DMS114 treated with DMSO at 0.1 percent for 48 hours (cell line): ENCODE measurements around the gene IVD.

Experiments
- DNase-seq: peaks from one replicate; lab custom pipeline; 2025; ENCODE audit not compliant: unreplicated experiment; lab: John Stamatoyannopoulos, UW

IVD gene

DNA sequence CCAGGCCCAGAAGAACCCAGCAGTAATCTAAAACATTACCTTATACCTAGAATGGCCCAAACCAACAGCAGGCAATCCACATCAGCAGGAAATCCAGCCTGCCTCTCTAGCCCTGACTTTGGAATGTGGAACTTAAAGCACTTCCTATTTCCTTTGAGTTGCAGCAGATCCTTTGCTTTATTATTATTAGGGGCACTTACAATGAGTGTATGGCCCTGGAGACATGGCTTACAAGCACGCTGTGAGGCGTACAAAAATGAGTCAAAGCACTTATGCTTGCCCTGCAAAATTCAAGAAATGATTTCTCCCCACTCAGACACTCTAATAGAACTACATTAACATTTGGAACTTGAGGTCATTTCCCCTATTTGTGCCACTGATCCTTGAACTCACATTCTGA is 32.6 kb upstream of the IVD start:
- DNase-seq: no peak

DNA sequence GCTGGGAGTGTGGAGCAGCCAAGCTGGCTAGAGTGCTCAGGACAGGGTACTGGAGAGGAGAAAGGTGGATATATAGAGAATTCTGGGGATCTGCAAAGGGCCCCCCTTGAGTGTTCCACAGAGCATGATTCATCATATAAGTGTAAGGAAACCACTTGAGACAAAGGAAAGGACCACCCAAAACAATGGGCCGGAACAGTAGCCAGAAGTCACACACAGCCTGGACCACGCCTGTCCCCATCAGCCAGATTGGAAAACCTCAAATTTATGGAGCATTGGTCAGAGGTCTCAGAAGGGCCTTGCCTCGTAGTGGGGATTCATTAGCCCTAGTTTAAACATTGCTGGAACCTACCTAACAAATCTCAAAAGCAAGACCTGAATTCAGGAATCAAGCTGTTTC is 28.0 kb upstream of the IVD start:
- no peak for DNase-seq

DNA sequence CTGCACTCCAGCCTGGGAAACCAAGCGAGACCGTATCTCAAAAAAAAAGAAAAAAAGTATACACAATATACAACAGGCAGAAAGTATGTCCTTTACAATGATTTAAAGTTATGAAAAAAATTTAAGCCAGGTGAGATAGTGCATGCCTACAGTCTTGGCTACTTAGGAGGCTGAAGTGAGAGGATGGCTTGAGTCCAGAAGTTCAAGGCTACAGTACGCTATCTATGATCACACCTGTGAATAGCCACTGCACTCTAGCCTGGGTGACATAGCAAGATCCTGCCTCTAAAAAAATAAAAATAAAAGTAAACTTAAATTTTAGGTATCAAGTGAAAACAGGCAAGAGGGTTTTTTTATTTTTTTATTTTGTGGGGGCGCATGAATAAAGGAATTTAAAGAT is 26.2 kb upstream of the IVD start:
- no peak for DNase-seq

DNA sequence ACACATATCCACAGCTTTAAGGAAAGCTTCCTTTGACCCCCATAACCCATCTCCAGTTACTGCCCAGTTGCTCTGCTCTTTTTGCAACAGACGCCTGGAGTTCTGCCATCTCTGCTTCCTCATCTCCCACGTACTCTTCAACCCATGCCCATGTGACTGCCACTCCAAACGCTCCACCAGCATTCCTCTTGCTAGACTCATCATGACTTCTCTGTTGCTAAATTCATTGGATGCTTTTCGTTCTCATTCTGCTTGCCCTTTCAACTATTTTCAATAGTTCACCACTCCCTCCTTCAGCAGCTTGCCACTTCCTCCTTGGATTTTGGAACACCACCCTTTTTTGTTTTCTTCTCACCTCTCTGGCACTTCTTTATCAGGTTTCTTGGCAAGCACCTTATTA is 25.7 kb upstream of the IVD start:
- no peak for DNase-seq

DNA sequence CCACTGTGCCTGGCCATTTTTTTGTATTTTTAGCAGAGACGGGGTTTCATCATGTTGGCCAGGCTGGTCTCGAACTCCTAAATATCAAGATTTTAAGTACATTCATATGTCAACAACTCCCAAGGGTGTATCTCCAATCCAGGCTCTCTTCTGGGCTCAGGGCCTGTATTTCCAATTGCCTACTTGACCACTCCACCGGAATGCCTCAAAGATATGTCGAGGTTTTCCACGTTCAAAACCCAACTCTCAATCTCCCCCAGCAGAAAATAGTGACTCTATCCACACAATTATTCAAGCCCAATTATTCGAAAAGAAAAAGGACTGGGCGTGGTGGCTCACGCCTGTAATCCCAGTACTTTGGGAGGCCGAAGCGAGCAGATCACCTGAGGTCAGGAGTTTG is 25.0 kb upstream of the IVD start:
- DNase-seq: no peak

DNA sequence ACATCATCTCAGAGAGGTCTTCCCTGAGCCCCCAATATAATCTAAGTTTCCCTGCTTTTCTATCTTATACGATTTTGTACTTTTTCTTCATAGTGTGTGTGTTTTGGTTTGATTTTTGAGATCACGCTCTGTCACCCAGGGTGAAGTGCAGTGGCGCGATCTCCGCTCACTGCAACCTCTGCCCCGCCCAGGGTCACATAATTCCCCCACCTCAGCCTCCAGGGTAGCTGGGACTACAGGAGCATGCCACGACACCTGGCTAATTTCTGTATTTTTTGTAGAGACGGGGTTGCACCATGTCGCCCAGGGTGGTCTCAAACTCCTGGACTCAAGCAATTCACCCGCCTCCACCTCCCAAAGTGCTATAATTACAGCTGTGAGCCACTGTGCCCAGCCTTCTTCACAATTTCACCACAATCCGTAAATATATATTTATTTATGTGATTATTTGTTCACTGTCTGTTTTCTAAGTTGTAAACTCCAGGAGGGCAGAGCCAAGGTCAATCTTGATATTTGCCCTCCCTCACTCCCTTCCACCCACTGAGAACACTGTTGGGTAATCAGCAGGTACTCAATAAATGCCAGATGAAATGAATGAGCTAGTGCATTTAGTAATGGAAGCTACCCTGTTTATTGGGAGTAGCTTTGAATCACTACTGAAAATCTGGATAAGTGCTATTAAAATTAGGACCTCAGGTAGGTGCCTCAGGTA is 23.6 kb upstream of the IVD start:
- no peak for DNase-seq

DNA sequence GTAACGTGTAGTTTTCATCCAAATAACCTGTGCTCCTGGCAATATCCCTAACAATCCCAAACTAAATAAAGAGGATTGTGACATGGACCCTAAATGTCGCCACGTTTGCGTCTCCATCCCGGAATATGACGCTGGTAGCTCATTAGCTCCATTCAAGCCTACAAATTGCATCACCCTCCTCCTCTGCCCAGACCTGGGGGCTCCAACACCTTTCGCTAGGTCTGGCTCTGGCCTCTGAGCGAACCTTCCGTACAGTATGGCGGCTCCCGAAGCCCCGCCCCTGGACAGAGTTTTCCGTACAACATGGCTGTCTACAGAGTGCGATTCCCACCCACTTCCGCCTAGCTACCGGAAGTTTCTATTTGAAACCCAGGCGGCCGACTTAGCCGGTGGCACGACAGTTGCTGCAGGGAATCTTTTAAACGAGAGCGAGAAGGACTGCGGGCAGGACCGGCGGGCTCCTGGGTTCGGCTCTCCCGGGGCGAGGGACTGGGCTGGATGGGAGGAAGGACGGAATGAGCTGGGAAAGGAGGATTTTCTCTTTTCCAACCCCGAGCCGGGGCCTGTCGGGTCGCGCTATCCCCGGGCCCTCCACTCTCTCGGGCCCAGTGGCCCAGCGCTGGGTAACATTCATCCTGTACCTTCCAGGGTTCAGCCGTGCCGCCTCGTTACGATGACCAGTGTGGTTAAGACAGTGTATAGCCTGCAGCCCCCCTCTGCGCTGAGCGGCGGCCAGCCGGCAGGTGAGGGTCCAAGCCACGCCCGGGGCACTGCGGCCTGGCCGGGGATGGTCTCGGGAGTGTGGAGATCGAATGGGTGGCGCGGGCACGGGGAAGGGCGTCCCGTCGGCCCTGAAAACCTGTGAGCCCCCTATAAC is 22.8 kb upstream of the IVD start, which contains the start of gene KNSTRN:
TSS of gene KNSTRN (plus strand) at position 142 of the 877 bp plus-strand sequence. CDS start at position 257, 115 bp downstream.
- DNase-seq: peak; percentile 91

DNA sequence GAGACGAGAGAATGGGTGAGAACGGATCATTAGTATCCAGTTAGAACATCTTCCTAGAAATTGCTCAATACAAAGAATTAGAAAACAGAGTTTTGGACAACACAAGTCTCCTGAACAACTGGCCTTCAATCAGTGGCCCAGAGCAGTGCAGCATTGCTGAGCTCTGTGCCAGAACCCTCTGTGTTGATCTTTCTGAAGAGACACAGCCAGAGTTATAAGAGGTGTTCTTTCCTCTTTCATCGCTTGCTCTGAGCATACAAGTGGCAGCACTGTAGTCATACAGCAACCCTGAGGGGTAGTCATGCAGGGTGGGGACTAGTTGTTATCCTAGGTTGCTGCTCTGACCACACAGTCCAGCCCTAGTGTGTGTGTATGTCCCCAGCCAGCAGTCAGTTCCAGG is 19.1 kb upstream of the IVD start:
- DNase-seq: no peak

DNA sequence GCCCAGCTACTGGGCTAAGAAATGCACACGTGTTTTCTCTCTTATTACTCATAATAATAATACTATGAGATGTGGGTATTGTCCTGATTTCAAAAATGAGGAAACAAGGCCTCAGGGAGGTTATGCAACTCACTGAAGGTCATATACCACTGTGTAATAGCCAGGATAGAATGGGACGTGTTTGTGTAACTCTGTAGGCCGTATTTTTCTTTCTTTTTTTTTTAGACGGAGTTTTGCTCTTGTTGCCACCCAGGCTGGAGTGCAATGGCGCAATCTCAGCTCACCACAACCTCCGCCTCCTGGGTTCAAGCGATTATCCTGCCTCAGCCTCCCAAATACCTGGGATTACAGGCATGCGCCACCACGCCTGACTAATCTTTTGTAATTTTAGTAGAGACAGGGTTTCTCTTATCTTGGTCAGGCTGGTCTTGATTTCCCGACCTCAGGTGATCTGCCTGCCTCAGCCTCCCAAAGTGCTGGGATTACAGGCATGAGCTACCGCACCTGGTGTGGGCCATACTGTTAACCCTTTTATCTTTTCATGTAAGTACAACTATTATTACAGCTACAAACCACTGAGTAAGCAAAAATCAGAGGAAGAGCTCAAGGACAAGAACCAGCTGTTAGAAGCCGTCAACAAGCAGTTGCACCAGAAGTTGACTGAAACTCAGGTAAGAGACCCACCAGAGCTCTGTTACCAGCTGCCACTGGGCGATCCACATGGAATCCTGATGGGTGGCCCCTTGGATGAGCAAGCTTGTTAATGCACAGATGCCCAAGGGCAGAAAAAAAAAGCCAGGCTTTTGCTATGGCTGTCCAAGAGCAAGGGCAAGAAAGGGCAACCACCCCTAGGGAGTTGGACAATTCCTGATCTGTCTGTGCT is 16.4 kb upstream of the IVD start:
- DNase-seq: no peak

DNA sequence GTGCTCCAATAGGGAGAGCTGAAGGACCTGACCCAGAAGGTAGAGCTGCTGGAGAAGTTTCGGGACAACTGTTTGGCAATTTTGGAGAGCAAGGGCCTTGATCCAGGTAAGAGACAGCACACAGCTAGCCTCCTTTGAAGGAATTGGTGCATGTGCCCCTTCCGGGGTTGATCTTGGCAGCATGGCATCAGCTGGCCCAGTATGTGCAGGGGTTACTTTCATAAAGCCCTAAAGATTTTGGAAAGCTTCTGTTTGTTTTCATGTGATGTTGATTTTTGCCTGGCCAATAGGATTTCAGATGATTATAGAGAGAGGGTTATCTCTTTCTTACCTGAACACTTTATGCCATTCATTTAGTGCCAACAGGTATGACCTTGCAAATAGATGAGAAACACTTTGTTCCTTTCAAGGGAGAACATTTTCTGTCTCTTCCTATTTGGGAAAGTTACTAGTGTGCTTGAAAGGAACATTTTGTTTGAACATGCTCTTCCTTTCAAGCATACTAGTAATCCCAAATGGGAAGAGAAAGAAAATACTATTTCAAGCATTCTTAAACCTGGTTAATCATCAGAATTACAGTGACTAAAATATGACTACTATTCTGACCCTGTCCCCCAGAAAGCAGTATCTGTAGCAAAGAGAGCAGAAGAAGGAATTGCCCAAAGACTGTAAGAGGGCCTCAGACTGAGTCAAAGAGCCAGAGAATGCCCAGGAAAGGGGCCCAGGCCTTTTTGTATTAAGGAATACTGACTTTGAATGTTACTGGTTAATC is 15.6 kb upstream of the IVD start:
- no peak for DNase-seq

DNA sequence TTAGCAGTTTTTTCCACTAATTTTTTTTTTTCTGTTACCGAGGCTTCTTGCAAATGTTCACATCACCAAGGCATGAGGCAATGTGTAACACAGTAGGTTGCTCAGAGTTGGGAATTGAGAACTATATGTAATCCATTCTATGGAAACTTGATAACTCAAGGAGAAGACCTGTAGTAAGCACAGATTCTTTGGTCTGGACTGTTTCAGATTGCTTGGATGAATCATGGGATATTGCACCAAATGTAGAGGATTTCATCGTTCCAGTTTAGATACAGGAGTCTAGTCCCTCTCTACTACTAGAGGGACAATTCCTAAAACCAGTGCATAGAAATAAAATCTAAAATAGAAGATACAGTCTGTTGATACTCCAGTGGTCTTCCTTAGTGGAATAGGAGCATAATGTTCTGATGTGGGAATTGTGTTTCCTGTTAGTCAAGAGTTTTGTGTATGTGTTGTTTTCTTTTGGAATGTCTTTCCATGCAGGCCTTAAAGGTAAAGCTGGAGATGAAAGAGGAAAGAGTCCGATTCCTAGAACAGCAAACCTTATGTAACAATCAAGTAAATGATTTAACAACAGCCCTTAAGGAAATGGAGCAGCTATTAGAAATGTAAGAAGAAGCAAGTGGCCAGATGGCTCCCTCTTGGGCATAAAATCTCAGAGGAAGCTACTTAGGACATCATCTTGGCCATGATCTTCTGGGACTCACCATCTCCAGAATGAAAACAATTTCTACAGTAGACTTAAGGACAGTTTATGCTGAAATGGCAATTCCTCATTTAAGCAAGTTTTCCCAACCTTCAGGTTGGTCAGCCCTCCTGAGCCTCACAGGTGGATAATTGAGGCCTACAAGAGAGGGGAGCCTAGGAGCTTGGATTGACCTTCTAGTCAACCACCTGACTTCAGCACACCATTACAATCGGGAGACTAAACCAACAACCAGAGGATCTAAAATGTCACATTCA is 12.3 kb upstream of the IVD start:
- no peak for DNase-seq

DNA sequence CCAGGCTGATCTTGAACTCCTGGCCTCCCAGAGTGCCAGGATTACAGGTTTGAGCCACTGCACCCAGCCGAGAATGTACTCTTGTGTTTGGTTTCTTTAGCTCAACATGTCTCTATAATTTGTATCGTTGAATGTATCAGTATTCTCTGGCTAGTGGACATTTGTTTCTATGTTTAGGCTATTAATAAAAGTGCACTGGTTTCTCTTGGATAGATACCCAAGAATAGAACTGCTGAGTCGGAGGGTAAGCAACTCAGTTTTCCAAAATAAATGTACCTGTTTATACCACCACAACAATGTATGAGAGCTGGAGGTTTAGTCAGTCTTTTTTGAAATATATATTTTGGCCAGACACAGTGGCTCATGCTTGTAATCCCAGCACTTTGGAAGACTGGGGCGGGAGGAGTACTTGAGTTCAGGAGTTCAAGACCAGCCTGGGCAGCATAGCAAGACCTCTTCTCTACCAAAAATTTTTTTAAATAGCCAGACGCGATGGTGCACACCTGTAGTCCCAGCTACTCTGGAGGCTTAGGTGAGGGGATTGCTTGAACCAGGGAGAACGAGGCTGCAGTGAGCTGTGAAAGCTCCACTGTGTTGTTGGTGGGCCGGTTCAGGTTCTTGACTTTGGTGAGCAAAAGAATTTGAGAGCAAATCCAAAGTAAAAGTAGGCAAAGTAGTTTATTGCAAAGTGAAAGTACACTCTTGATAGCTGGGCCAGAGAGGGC is 7.7 kb upstream of the IVD start:
- no peak for DNase-seq

DNA sequence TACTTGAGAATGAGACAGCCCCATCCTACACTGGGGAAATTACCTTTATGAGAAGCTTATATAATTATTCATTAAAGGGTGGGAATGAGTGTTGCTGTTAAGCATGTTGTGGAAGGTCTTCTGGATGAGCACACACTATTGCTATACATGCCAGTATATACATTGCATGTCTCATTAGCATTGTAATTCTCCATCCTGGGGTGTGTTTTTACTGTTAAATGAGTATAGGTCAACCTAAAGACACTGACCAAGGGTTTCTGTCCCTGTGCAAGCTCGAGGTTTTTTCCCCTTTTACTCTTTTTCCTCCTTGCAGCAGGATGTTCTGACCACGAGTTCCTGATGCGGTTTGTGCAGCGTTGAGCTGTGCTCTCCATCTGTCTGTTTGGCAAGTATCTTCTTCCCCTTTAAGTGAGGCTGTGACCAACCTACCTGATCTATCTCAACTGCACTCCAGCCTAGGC is 7.2 kb upstream of the IVD start:
- no peak for DNase-seq

DNA sequence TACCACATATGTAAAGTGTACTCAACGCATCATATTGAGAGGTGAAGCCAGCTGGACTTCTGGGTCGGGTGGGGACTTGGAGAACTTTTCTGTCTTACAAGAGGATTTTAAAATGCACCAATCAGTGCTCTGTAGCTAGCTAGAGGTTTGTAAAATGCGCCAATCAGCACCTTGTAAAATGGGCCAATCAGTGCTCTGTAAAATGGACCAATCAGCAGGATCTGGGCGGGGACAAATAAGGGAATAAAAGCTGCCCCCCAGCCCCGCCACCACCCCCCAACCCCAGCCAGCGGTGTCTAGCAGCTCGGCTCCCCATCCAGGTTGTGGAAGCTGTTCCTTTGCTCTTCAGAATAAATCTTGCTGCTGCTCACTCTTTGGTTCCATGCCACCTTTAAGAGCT is 6.2 kb upstream of the IVD start:
- DNase-seq: no peak

DNA sequence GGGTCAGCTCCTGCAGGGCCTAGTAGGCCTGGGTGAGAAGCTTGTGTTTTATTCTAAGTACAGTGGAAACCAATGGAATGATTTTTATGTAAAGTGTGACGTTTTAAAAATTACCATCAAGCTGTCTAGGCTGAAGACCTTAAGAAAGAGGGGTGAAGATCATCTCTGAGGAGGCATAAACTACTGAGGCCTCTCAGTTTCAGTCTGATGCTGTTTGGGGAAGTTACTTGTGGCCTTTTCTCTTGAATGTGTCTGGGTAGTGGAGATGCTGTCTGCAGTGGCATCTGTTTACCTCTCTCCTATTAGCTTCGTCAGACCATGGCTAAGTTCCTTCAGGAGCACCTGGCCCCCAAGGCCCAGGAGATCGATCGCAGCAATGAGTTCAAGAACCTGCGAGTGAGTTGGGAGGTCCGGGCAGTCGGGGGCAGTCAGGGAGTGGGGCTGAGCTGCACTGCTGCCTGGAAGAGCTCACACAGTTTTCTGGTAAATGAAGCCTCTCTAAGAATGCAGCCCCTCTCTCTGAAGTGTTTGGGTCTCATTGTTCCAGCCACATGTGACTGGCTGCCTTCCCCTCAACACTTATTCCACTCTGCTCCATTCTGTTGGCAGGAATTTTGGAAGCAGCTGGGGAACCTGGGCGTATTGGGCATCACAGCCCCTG is 1.9 kb downstream of the IVD start:
- DNase-seq: no peak

DNA sequence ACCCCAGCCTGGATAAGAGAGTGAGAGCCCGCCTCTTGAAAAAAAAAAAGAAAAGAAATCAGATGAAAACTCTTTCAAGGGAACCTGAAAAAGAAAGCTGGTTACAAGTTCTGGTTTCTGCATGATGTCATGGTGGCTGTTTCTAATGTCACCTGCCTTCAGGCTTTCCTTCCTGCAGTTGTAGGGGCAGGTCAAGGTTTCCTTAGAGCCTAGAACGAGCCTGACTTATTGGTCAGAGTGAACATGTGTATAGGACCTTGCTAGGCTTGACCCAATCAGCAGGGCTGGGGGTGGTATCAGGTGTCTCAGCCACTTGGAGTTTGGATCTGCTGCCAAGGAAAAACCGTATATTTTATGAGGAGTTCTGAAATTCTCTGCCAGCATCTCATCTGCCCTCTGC is 3.8 kb downstream of the IVD start:
- no peak for DNase-seq

DNA sequence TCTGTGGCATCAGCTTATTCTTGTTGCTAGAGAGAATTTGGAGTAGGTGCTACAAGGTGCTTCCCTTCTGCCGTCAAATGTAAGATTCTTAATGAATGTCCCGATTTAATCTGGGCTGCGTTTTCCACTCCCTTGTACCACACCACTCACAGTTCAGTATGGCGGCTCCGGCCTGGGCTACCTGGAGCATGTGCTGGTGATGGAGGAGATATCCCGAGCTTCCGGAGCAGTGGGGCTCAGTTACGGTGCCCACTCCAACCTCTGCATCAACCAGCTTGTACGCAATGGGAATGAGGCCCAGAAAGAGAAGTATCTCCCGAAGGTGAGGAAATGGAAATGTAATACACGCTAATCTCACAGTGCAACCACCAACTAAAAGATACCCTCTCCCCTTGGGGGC is 4.9 kb downstream of the IVD start:
- no peak for DNase-seq

DNA sequence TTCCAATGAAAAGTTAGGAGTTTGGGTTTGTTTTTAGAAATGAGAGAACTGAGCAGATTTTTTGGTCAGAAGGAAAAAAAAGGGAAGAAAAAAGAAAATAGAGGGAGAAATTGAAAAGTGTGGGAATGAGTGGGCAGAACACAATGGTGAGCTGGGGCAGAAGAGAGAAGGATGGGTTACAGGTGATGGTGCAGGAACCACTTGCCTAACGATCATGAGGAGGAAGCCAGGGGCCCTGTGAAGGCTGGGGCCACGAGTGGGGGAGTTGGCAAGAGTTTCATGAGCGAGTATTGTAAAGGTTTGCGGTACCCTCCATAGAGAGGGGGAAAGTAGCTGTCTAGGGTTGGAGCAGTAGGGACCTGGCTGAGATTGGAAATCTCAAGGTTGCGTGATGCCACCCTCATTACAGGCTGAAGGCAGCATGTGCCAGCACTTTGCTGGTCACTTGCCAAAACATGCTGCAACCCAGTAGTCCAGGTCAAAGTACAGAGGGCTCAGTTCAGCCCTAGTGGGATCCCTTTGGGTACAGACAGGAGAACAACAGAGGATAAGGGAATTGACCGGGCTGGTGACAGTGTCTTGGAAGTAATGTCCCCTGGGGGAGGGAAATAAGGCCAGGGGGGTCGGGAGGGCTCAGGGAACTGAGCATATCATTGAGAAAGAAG is 6.6 kb downstream of the IVD start:
- no peak for DNase-seq
